GM10847 (cell line): Measurements from ENCODE around the gene IL6ST.

ENCODE experiments used
- POLR2A ChIP-seq: IDR thresholded peaks from 2 replicates; pipeline ENCODE4 v1.6.1; 2011; ENCODE audit not compliant: insufficient read length; ENCODE audit errors: extremely low read depth

The IL6ST gene

DNA sequence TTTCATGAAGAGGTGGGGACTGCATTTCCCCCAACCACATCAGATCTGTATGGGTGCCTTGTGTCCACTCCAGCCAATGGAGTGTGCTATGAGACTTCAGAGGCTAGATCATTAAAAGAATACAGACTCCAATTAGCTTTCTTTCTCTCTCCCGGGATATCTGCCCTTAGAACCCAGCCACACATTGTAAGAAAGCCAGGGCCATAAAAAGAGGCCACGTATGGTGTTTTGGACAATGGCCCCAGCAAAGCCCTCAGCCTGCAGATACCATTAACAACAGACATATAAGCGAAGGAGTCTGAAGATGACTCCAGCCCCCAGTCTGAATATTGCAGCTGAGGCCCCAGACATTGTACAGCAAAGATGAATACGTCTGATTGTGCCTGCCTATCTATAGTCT lies 21.5 kb downstream of the IL6ST start:
- no peak for TF ChIP-seq POLR2A

DNA sequence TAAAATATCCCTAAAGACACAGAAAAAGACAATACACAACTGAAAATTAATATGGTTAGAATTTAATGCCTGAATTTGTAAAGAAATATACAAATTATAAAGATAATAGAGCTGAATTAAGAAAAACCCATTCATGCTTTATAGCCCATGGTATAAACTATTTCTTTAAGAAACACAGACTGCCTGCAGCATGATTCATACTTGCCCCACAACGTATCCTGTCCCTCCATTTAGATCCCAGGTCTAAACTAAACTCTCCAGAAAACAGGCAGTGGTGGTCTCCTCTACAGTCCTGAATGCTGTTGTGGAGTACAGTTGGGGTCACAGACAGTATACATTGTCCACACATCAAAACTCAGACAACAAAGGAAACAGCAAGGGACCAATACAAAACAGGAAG lies 24.8 kb downstream of the IL6ST start:
- no peak for TF ChIP-seq POLR2A

DNA sequence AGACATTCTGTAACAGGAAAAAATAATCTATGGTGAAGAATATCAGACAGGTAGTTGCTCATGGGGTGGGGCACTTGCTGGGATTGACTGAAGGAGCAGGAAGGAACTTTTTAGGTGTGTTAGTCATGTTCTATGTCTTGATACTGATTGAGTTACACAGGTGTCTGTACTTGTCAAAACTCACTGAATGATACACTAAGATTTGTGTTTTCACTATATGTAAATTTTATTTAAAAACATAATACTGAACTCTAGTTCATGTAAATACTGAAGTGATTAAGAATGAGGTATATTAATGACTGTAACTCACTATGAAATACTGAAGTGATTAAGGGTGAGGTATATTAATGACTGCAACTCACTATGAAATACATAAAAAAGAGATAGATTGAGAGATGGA lies 28.5 kb downstream of the IL6ST start:
- no peak for TF ChIP-seq POLR2A

DNA sequence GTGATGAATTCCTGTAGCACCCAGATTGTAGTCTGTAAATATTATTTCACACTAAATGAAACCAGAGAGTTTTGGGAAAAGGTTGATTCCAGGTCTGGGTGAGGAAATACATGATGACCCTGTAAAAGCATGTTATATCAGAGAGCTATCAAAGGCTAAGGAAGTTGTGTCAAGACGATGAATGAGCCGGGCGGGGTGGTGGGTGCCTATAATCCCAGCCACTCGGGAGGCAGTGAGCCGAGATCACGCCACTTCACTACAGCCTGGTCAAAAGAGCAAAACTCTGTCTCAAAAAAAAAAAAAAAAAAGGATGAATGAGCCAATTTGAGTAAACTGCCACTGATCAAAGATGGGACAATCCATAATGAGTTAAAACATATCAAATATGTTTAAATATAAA lies 29.2 kb downstream of the IL6ST start:
- TF ChIP-seq POLR2A = no peak

DNA sequence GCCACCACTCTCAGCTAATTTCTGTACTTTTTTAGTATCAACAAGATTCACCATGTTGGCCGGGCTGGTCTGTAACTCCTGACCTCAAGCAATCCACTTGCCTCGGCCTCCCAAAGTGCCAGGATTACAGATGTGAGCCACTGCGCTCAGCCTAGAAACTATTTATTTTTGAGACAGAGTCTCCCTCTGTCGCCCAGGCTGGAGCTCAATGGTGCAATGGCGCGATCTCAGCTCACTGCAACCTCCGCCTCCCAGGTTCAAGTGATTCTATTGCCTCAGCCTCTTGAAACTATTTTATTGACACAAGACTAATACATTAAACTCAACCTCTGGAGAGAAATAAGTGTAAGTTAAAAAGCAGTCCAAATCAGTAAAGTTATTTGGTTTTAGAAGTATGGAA lies 34.0 kb downstream of the IL6ST start:
- no peak for TF ChIP-seq POLR2A

DNA sequence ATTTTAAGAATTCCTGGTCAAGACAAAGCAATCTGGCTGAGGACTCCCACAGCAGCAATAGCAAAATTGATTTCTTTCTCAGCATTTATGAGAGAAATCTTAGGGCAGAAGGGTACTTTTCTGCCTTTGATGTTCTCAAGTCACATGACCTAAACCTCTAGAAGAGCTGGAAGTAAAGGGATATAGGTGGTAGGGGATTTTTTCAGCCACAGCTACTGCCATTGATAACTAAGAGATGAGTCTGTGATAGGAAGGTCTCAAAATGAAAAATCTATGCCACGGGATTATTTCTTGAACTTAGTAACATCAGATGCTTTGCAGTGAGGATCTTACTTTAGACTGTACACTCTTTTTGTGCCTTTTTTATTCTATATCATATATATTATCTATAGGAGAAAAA lies 35.6 kb downstream of the IL6ST start:
- no peak for TF ChIP-seq POLR2A

DNA sequence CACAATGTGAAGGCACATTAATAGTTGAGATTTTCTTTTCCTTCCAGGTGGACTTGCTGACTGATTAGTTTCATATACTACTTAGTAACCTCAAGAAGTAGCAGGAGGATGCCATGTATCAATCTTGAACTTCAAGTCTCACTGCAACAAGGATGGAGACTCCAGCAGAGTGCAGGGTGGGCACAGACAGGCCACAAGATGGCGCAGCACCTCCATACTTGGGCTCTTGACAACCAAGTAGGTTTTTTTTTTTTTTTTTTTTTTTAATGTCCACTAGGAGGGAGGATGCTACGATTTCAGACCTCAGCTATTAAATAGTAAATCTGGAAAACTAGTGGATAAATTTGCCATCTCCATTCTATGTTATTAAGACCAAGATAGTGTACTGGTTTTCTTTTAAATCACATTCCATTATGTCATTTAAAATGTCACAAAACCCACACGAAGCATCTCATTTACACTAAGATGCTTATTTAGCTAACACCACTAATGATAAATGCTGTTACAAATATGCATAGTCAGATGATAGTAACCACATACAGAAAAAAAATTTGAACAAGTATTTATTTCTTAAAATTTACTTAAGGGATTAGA lies 58.6 kb downstream of the IL6ST start:
- no peak for TF ChIP-seq POLR2A

DNA sequence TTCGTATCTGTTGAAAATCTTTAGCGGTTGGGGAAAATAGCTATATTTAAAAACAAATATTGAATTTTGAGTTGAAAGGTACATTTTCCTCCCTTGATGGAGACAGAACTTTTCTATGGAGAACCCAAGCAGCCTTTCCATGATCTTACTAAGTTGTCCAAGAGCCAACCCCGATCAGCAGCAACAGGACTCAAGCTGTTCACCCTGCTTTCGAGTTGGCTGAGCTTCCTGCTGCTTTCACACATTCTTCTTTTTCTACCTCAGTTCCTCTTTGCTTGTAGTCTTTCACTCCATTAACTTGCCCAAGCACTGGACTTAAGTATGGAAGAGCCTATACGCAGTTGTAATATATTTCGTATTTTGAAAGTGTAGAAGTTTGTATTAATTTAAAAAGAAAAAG lies 59.4 kb downstream of the IL6ST start:
- no peak for TF ChIP-seq POLR2A

DNA sequence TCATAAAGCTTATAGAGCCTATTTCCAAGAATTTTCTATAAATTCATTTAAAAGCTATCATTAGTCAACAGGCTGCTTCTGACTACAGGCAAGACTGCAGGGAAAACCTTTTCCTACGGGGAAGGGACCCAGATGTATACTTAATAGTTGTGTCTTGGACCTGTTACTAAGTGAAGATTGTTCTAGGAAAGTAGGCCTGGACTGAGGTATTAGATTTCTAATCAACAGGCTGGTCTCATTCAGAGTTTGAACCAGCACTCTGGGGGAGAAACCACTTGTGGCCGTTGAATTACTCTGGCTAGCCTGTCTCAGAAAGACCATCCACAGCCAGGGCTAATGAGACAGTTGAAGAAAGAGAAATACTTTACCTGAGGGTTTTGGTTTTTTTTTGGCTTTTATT lies 60.0 kb downstream of the IL6ST start:
- no peak for TF ChIP-seq POLR2A

DNA sequence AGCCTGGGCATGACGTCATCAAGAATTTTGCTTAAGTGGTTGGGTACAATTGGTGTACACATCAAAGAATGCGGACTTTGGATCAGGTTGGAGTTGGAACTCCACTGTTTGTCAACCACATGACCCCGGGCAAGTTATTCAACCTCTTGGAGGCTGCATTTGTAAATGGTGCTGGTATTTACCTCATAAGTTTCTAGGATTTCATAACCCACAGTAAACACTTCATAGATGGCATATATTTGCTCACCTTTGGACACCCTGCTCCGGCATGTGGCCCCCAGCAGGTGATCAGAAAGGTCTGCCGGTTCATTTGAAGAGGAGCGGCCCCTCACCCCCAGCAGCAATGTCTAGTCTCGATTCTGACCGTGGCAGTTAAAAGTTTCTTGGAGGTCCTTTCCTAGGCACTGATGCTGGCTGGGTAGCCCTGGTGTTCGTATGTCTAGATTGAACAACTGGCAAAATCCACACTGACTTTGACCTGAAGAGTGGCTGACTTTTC lies 60.6 kb downstream of the IL6ST start:
- TF ChIP-seq POLR2A = no peak

DNA sequence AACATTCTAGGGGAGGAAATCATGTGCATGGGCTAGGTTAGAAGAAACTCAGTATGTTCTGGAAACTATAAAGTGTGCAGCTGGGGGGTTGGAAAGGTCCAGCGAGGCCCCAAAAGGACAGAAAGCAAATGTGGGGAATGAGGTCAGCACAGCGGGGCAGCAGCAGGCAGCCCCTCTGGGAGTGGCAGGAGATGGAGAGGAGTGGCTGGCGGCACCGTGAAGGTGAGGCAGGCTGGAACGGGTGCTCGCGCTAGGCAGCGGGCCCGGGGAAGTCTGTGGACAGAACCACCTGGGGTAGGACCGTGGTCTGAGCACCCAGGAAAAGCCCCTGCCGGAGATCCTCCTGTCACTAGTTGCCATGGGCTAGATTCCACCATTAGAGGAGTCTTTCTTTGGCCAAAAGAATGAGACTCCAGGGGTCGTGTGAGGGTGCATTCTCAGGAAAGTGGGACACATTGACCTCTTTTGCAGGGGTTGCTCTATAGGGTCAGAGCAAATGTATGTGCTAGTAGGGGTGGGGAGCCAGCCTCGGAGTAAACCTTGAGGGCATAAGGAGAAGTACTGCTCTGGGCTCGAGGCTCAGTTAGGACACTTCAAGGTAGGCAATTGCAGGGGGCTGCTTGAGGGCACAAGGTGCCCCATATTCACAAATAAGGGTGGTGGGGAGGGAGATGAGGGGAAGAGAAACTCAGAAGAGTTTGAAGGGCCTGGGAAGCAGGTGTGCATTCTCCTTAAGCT lies 61.2 kb downstream of the IL6ST start:
- TF ChIP-seq POLR2A = no peak

DNA sequence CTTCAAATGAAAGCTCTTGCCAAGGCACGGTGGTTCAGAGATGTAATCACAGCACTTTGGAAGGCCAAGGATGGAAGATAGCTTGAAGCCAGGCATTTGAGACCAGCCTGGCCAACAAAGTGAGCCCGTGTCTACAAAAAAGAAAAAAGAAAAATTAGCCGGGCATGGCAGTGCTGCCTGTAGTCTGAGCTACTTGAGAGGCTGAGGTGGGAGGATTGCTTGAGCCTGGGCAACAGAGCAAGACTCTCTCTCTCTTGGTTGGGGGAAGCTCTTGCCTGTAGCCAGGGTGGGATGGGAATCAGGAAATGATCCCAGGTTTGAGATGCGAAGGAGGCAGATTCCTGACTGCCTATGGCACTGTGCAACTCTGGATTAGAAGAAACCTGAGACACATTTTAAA lies 62.1 kb downstream of the IL6ST start:
- no peak for TF ChIP-seq POLR2A

DNA sequence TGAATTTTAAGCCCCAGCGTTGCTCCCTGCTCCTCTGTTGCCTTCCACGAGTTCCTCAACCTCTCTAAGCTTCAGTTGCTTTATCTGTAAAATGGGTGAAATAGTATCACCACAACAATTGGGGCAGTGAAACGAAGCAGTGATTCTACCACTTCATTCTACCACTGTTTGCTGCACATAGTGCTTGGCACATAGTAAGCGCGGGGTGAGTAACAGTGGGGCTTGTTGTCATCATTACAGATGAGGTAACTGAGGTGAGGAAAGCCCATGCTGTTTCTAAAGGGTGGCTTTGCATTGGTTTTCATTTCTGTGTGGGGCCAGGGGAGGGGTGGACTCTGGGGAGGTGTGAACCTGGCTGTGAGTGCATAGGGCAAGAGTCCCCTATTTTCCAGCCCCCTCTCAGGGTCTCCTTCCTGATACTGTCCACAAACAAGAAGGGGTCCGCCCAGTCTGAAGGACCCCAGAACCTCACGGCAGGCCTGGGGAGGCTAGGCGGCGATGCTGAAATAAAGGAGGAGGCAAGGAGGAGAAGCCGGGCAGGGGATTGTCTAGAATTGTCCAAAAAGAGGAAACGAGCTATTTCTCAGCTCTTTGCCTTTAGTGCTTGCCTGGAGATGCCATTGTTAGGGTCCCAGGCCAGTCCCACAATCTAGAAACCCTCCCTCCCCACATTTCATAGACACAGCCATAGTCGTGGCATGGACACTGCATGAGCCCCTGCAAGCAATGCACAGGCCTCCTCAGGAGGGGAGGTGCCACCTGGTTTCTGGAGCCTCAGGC lies 65.6 kb downstream of the IL6ST start:
- TF ChIP-seq POLR2A = no peak

DNA sequence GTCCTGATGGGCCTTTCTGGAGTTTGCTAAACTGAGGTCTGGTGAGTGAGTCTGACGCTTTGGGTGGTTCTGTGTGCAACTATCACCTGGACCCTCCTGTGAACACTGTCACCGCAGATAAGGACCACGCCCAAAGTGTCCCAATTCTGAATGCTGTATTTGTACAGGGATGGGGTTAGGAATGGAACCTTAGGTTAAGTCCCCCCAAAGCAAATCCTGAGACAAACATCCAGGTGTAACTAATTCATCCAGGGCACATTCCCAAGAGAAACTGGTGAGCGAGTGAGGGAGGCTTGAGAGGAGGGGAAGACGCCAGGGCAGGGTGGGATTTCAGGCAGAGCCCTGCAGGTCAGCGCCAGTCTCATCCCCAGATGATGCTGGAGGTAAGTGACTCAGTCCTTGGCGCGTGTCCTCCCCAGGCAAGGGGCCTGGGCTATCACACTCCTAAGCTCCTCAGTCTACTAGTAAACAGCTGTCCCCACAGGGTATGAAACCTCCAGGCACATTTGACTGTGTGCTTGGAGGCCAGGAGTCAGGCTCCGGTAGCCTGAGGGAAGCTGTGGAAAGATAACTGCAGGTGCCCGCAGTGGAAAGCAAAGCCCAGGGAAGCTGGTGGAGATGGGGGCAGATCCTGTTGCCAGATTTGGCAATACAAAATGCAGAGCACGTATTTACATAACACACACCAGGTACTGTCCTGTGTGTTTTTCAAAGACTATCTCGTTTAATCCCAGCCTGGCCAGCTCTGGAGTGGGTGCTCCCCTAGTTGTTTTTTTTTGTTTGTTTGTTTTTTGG lies 66.7 kb downstream of the IL6ST start:
- TF ChIP-seq POLR2A = no peak

DNA sequence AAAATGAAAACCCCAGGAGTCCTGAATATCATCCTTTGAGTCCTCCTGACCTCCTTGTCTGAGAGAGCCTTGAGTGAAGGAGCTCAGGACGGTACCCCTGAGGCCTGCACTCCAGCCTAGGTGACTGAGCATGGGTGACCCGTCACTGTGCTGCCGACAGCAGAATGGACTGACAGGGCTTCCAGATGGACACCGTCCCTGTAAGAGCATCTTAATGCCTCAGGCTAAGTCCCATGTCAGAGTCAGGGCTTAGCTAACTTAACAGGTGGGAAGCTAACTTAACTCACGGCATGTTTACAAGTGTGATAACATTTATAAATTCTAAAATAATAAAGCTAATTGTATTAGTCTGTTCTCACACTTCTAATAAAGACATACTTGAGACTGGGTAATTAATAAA lies 68.3 kb downstream of the IL6ST start:
- TF ChIP-seq POLR2A = no peak
